Liver (tissue), 9 donors: ENCODE data around the gene TMEM238L. TPM values are rescaled to one million over a fixed set of nuclear protein-coding genes. Genes with fewer than 3 reads are reported as not detected.

ENCODE experiments used
- DNase-seq: peaks from one replicate; pipeline ENCODE4 v3.0.0-alpha.2; 2017; ENCODE audit warnings: low spot score
- H3K27ac ChIP-seq, 2 donors: one replicate each; pipeline ENCODE4 v1.7.0; 2013; ENCODE audit warnings: inconsistent platforms in 2 of 2, low read length in 2 of 2, control low read depth in 1 of 2, low read depth in 1 of 2, mild to moderate bottlenecking in 1 of 2
- H3K27me3 ChIP-seq, 4 donors: one replicate each; pipeline versions ENCODE4 v1.6.1 to v1.7.0; 2013; ENCODE audit warnings: low read length in 3 of 4, inconsistent platforms in 1 of 4, mild to moderate bottlenecking in 1 of 4, moderate library complexity in 1 of 4; ENCODE audit not compliant: control insufficient read depth in 4 of 4, insufficient read depth in 4 of 4
- H3K36me3 ChIP-seq, 4 donors: one replicate each; pipeline versions ENCODE4 v1.6.1 to v1.7.0; 2013; ENCODE audit warnings: low read length in 3 of 4, mild to moderate bottlenecking in 3 of 4, low read depth in 1 of 4, moderate library complexity in 1 of 4; ENCODE audit not compliant: control insufficient read depth in 4 of 4, insufficient read depth in 3 of 4
- H3K4me1 ChIP-seq, 4 donors: one replicate each; pipeline versions ENCODE4 v1.6.1 to v1.7.0; 2013; ENCODE audit warnings: low read length in 3 of 4, mild to moderate bottlenecking in 3 of 4, moderate library complexity in 1 of 4; ENCODE audit not compliant: control insufficient read depth in 4 of 4, insufficient read depth in 4 of 4
- H3K4me3 ChIP-seq, 3 donors: one replicate each; pipeline versions ENCODE4 v1.6.1 to v1.7.0; 2013; ENCODE audit warnings: low read length in 3 of 3, control low read depth in 1 of 3, low read depth in 1 of 3, mild to moderate bottlenecking in 1 of 3
- H3K9ac ChIP-seq, 2 donors: one replicate each; pipeline ENCODE4 v1.7.0; 2013; ENCODE audit warnings: low read length in 2 of 2, mild to moderate bottlenecking in 2 of 2, moderate library complexity in 2 of 2, control low read depth in 1 of 2, low read depth in 1 of 2
- H3K9me3 ChIP-seq, 4 donors: one replicate each; pipeline versions ENCODE4 v1.6.1 to v1.7.0; 2013; ENCODE audit warnings: low read length in 3 of 4; ENCODE audit not compliant: control insufficient read depth in 4 of 4
- HNF4A ChIP-seq, 2 donors: conservative IDR thresholded peaks; 2 replicates each; pipeline ENCODE4 v1.6.1; 2016; ENCODE audit warnings: antibody characterized with exemption in 2 of 2, mild to moderate bottlenecking in 2 of 2
- HNF4G ChIP-seq: IDR thresholded peaks from 2 replicates; pipeline ENCODE4 v1.6.1; 2016; ENCODE audit warnings: antibody characterized with exemption
- NR2F2 ChIP-seq: IDR thresholded peaks from 2 replicates; pipeline ENCODE4 v1.6.1; 2016; ENCODE audit warnings: antibody characterized with exemption
- RAD21 ChIP-seq, 2 donors: IDR thresholded peaks; 2 replicates each; pipeline ENCODE4 v1.6.1; 2016; ENCODE audit warnings: antibody characterized with exemption in 2 of 2, mild to moderate bottlenecking in 2 of 2
- SP1 ChIP-seq: IDR thresholded peaks from 2 replicates; pipeline ENCODE4 v1.6.1; 2018; ENCODE audit warnings: antibody characterized with exemption, mild to moderate bottlenecking
- TAF1 ChIP-seq: conservative IDR thresholded peaks from 2 replicates; pipeline ENCODE4 v1.6.1; 2016; ENCODE audit warnings: antibody characterized with exemption, mild to moderate bottlenecking
- YY1 ChIP-seq: IDR thresholded peaks from 2 replicates; pipeline ENCODE4 v1.6.1; 2016; ENCODE audit warnings: antibody characterized with exemption, mild to moderate bottlenecking
- WGBS: extraction: QIAGEN DNeasy Blood & Tissue Kit; methylation state at CpG from one replicate; pipeline ENCODE4 v1.1.7; 2013; 5-methylcytosine and 5-hydroxymethylcytosine counted together
- polyA plus RNA-seq, 2 donors: library from polyadenylated mRNA; stranded (reverse) in 1 of 2; unstranded in 1 of 2; fragments of 200-250 nt in 1 of 2; fragments of >200 nt in 1 of 2; fragmentation: Nextera tagmentation in 1 of 2; extraction: Ambion mirVana in 1 of 2; gene quantifications; one replicate each; pipeline versions ENCODE4 v1.2.1 to v1.2.3, GENCODE V29; 2013 to 2015
- total RNA-seq, 2 donors: library from RNA; depleted of rRNA; stranded (reverse); fragments of >200 nt; gene quantifications; one replicate each; pipeline ENCODE4 v1.2.3, GENCODE V29; 2014
- TF ChIP-seq, protein P1 (sequence below): fragments of 150-350 bp; IDR thresholded peaks from 2 replicates; pipeline ENCODE4 v1.5.1; 2017; ENCODE audit warnings: improper control_type of control experiment, low read depth, low read length; ENCODE audit not compliant: missing input control
- TF ChIP-seq, protein P2 (sequence below): IDR thresholded peaks from 2 replicates; pipeline ENCODE4 v1.6.1; 2016; ENCODE audit warnings: antibody characterized with exemption
- TF ChIP-seq, protein P3 (sequence below): IDR thresholded peaks from 2 replicates; pipeline ENCODE4 v1.6.1; 2016; ENCODE audit warnings: antibody characterized with exemption
- TF ChIP-seq, protein P4 (sequence below): IDR thresholded peaks from 2 replicates; pipeline ENCODE4 v1.6.1; 2016; ENCODE audit warnings: antibody characterized with exemption, mild to moderate bottlenecking
- TF ChIP-seq, protein P5 (sequence below): IDR thresholded peaks from 2 replicates; pipeline ENCODE4 v1.6.1; 2016; ENCODE audit warnings: antibody characterized with exemption
- donor health status: healthy.
- donor health status: healthy.
- donor health status: healthy.
- donor health status: healthy.
- donor health status: healthy.

TMEM238L gene
- total and polyA plus RNA-seq, 4 donors: 0.85 to 4.2 (median 1.2) TPM; not detected in 1

DNA sequence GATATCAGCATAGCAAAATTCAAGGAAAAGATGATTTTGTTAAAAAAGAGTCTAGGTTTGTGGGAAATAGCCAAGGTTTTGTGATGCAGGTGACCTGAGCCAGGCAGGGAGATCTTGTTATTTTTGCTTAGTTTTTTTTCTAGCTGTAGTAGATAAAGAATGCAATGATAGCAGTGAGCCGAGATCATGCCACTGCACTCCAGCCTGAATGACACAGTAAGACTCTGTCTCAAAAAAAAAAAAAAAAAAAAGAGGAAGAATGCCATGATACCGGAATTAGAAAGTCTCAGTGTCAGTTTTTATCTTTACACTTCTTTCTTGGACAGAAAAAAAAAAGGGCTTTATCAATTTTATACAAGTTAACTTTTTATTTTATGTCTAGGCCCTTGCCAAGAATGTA, 27.5 kb downstream of the TMEM238L start:
- no peak overlapping the region for H3K27ac ChIP-seq
- no peaks in the 10 kb centered on the region for H3K4me1 ChIP-seq
- WGBS: 28% methylated on average over 2 of the region's 2 CpGs
- no peaks in the 10 kb centered on the region for H3K27me3 ChIP-seq
- no peak overlapping the region for H3K4me3 ChIP-seq
- H3K36me3 ChIP-seq: no peaks in the 10 kb centered on the region
- H3K9me3 ChIP-seq: peaks cover 0 to 3% (median 0%) of the 10 kb centered on the region in 4 donors
- H3K9ac ChIP-seq: no peak overlapping the region
- TF ChIP-seq NR2F2: no peak
- TF ChIP-seq, protein P1, sequence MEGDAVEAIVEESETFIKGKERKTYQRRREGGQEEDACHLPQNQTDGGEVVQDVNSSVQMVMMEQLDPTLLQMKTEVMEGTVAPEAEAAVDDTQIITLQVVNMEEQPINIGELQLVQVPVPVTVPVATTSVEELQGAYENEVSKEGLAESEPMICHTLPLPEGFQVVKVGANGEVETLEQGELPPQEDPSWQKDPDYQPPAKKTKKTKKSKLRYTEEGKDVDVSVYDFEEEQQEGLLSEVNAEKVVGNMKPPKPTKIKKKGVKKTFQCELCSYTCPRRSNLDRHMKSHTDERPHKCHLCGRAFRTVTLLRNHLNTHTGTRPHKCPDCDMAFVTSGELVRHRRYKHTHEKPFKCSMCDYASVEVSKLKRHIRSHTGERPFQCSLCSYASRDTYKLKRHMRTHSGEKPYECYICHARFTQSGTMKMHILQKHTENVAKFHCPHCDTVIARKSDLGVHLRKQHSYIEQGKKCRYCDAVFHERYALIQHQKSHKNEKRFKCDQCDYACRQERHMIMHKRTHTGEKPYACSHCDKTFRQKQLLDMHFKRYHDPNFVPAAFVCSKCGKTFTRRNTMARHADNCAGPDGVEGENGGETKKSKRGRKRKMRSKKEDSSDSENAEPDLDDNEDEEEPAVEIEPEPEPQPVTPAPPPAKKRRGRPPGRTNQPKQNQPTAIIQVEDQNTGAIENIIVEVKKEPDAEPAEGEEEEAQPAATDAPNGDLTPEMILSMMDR: no peak
- no peak for TF ChIP-seq TAF1
- TF ChIP-seq, protein P2, sequence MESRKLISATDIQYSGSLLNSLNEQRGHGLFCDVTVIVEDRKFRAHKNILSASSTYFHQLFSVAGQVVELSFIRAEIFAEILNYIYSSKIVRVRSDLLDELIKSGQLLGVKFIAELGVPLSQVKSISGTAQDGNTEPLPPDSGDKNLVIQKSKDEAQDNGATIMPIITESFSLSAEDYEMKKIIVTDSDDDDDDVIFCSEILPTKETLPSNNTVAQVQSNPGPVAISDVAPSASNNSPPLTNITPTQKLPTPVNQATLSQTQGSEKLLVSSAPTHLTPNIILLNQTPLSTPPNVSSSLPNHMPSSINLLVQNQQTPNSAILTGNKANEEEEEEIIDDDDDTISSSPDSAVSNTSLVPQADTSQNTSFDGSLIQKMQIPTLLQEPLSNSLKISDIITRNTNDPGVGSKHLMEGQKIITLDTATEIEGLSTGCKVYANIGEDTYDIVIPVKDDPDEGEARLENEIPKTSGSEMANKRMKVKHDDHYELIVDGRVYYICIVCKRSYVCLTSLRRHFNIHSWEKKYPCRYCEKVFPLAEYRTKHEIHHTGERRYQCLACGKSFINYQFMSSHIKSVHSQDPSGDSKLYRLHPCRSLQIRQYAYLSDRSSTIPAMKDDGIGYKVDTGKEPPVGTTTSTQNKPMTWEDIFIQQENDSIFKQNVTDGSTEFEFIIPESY: no peak
- TF ChIP-seq, protein P3, sequence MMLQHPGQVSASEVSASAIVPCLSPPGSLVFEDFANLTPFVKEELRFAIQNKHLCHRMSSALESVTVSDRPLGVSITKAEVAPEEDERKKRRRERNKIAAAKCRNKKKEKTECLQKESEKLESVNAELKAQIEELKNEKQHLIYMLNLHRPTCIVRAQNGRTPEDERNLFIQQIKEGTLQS: no peak
- TF ChIP-seq, protein P4, sequence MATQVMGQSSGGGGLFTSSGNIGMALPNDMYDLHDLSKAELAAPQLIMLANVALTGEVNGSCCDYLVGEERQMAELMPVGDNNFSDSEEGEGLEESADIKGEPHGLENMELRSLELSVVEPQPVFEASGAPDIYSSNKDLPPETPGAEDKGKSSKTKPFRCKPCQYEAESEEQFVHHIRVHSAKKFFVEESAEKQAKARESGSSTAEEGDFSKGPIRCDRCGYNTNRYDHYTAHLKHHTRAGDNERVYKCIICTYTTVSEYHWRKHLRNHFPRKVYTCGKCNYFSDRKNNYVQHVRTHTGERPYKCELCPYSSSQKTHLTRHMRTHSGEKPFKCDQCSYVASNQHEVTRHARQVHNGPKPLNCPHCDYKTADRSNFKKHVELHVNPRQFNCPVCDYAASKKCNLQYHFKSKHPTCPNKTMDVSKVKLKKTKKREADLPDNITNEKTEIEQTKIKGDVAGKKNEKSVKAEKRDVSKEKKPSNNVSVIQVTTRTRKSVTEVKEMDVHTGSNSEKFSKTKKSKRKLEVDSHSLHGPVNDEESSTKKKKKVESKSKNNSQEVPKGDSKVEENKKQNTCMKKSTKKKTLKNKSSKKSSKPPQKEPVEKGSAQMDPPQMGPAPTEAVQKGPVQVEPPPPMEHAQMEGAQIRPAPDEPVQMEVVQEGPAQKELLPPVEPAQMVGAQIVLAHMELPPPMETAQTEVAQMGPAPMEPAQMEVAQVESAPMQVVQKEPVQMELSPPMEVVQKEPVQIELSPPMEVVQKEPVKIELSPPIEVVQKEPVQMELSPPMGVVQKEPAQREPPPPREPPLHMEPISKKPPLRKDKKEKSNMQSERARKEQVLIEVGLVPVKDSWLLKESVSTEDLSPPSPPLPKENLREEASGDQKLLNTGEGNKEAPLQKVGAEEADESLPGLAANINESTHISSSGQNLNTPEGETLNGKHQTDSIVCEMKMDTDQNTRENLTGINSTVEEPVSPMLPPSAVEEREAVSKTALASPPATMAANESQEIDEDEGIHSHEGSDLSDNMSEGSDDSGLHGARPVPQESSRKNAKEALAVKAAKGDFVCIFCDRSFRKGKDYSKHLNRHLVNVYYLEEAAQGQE: no peak
- no peak for DNase-seq

DNA sequence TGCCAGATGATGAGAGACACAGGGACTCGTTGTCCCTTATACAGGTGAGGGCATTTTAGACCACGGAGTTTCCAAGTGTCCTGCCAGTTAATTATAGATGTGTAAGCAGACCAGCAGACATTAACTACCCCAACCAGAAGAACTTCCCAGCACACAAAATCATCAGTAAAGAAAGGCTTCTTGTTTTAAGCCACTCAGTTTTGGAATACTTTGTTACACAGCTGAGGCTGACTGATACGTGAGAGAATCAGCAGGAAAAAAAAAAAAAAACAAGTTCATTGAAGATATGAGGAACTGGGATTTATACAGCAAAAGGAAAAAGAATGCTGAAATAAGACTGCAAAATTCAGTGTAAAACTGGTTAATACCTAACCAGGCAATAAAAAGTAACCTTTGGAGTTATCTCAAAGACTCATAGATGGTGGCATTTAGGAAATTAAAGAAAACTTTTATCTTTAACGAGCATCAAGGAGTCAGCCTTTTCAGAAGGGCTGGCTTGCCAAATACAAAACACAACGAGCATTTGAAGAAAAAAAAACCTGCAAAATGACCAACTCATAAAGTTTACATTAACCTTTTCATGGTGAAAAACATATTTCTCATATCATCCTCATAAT, 28.1 kb downstream of the TMEM238L start:
- no peaks in the 10 kb centered on the region for H3K4me1 ChIP-seq
- no peak for TF ChIP-seq TAF1
- no peak for TF ChIP-seq HNF4G
- no peak for TF ChIP-seq YY1
- no peak for TF ChIP-seq RAD21 (IDR thresholded peaks at IDR 0.05)
- TF ChIP-seq, protein P1: no peak
- TF ChIP-seq, protein P5, sequence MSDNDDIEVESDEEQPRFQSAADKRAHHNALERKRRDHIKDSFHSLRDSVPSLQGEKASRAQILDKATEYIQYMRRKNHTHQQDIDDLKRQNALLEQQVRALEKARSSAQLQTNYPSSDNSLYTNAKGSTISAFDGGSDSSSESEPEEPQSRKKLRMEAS: no peak
- TF ChIP-seq HNF4A (conservative IDR thresholded peaks at IDR 0.05): peak; percentile 20 to 24
- no peak for TF ChIP-seq SP1
- no peak overlapping the region for H3K4me3 ChIP-seq
- WGBS: 39% methylated on average over 5 of the region's 5 CpGs
- H3K27ac ChIP-seq: no peak overlapping the region
- H3K27me3 ChIP-seq: no peaks in the 10 kb centered on the region
- no peak for DNase-seq
- H3K36me3 ChIP-seq: no peaks in the 10 kb centered on the region
- peaks cover 0 to 3% (median 0%) of the 10 kb centered on the region in 4 donors for H3K9me3 ChIP-seq
- H3K9ac ChIP-seq: no peak overlapping the region
